HG03565 (cell line): ENCODE data around the gene FAM53B.
A peak's percentile ranks its signal among the peaks of the same experiment; 100 is the strongest.
"Not testable (repeated sequence)": the region's sequence is repeated elsewhere in the genome, so short reads cannot be mapped to it uniquely, and the experiment has no call there.

ENCODE experiments used
- ATAC-seq: cut with Tn5 transposase; IDR thresholded peaks from one replicate; pipeline ENCODE4 v1.9.1; 2021; ENCODE audit warnings: mild to moderate bottlenecking, moderate library complexity; ENCODE audit not compliant: unreplicated experiment

FAM53B gene

GRCh38 chr10:124614003-124614659 is 130.0 kb downstream of the FAM53B start:
- ATAC-seq = peak; percentile 66

- no peak for ATAC-seq
These were observed 131.3 kb downstream of the FAM53B start for GRCh38 chr10:124612611-124613498.

- ATAC-seq = no peak
These were observed 132.4 kb downstream of the FAM53B start for GRCh38 chr10:124611738-124612137.

DNA sequence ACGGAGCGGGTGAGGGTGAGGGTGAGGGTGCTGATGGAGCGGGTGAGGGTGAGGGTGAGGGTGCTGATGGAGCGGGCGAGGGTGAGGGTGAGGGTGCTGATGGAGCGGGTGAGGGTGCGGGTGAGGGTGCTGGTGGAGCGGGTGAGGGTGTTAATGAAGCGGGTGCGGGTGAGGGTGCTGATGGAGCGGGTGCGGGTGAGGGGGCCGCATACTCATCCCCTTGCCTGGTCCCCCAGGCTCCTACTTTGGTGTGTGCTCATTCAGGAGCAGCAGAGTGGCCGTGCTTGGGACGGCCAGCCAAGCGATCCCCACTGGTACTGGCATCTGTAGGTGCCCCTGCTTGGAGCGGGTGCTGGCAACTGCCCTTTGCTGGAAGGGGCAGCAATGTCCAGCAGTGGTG is 133.3 kb downstream of the FAM53B start:
- not testable (repeated sequence) for ATAC-seq

GRCh38 chr10:124610186-124610585 is 134.0 kb downstream of the FAM53B start:
- ATAC-seq = not testable (repeated sequence)

DNA sequence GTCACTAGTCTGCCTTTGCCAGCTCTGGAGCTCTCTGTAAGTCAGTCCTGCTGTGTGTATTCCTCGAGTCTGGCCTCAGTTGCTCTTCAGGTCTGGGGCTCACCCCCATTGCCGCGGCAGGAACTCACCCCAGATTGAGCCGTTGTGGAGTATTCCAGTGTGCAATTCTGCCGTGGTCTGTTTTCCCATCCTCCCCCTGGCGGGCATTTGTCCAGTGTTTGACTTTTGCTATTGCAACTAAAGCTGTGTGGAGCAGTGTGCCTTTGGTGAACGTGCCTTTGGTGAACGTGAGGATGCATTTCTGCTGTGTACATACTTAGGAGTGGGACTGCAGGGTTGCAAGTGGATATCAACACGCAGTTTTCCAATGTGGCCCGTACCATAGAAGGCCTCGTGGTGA is 134.5 kb downstream of the FAM53B start:
- no peak for ATAC-seq

DNA sequence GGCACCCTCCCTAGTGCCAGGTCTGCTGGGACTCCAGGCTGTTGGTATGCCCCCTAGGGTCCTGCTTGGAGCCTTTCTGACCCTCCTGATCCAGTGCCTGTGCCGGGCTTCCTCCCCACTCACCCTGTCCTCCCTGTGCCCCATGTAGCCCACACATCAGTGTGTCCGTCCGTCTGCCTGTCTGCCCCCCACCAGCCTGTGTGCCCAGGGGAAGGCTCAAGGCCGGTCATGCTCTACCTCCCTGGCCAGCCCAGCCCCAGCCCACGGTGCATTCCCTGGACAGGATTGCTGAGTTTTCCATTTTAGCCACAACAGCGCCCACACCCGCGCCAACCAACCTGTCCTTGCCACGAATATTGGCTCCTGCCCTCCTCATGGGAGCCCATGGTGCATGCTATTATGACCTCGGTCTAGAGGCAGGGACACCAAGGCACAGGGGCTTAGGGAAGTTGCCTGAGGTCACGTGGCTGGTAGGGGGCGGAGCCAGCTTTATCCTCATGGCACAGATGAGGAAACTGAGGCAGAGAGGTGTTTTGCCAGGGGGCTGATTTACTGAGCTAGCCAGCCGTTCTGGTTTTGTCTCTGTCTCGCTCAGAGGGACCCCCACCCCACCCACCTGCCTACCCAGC is 136.0 kb downstream of the FAM53B start:
- ATAC-seq = no peak

- ATAC-seq = no peak
These were observed 136.5 kb downstream of the FAM53B start for GRCh38 chr10:124607693-124608092.

GRCh38 chr10:124606822-124607221 is 137.4 kb downstream of the FAM53B start:
- ATAC-seq = no peak

DNA sequence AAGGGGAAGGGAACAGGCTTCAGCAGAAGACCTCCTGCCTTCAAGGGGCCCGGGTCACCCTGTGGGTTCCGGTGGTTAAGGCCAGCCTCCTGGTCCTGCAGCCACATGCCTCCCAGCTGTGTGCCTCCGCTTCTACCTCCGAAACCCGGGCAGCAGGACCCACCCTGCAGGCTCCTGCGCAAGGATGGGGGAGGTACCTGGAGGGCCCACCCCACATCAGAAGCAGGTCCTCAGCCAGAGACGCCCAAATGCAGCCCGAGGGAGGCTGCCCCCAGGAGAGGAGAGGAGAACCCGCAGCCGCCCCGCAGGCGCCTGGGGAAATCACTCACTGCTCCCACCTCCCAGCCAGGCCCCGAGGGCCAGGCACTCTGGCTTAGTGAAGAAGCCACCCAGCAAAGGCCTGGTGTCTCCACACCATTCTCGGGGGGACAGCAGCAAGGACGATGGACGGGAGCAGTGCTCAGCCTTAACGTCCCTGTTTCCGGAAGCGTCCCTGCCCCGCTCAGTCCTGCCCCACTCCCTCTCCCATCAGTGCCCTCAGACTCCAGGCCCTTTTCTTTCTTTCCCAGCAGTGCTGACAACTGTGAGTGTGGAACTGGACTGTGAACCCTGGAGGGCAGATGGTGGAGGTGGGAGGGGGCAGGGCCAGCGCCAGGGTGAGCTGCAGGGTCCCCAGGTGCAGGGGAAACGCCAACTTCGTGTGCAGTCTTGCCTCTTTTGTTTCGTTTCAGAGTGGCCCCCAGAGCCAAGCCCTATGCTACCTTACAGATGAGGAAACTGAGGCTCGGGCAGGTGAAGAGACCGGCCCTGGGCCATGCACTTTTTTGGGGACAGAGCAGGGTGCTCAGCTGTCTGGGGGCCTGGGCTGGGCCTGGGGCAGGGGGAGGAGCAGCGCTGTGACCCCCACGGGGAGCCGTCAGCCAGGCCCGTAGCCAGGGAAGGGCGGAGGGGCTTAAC is 138.0 kb downstream of the FAM53B start:
- ATAC-seq = no peak

DNA sequence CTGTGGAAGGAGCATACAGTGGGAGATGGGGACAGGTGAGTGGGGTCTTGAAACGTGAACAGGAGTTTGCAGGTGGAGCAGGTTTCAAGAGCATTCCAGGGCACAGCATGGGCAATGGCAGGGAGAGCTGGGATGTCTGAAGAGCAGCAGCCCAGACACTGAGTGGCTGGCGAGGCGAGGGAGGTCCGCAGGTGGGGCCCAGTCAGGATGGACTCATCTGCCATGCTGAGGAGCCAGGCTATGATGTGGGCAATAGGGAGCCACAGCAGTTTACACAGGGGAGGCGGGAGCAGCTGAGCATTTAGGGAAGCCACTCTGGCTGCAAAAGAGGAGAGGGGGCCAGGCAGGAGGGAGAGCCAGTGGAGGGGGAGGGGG is 138.7 kb downstream of the FAM53B start:
- no peak for ATAC-seq

GRCh38 chr10:124605001-124605370 is 139.2 kb downstream of the FAM53B start:
- no peak for ATAC-seq

GRCh38 chr10:124604214-124605000 is 139.8 kb downstream of the FAM53B start:
- ATAC-seq = no peak

GRCh38 chr10:124603376-124604213 is 140.6 kb downstream of the FAM53B start:
- ATAC-seq = no peak

- ATAC-seq = no peak
These were observed 141.4 kb downstream of the FAM53B start for GRCh38 chr10:124602646-124603365.

GRCh38 chr10:124602121-124602561 is 142.0 kb downstream of the FAM53B start:
- no peak for ATAC-seq

DNA sequence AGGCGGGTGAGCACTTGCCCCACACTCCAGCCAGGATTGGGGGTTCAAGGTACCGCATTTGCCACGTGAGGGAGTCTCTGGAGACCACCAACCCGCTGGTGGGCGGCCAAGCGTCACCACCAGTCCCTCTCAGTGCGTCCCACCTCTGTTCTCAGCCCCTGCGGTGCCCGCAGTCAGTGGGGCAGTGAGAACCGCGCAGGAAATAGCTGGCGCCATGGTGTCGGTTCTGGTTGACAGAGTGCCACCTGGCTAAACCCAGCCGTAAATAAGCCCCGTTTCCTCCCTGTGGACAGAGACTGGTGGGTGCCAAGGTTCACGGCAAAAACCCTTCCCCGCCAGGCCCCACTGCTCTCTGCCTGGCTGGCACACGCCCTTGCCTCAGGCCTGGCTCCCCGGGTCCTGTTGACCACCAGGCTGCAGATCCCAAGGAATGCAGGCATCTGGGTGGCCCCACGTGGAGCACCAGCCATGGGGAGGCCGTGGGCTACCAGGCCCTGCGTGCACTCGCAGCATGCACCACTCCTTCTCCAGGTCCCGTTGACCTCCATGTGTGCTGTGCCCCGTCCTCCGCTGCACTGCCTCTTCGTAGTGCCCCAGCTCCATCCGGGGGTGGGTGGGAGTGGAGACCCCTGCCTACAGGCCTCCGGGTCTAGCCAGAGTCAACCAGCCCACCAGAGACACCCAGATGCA is 142.6 kb downstream of the FAM53B start:
- ATAC-seq = no peak

GRCh38 chr10:124601016-124601415 is 143.2 kb downstream of the FAM53B start:
- ATAC-seq = no peak
